Endothelial cell of umbilical vein (primary cell): ENCODE results near the gene AGO1. TPM values are rescaled to one million over a fixed set of nuclear protein-coding genes. Genes with fewer than 3 reads are reported as not detected.

Experiments used
- BruUV-seq: library from RNA; stranded (reverse); fragments of 400-500 nt; replicated peaks from 2 replicates; lab custom pipeline; 2021; lab: Mats Ljungman, UMichigan
- CTCF ChIA-PET: fragments of 300-600, 350-600 bp; sonication (Branson Sonifier 250); formaldehyde crosslinking; loops from one replicate; lab custom pipeline; 2021; ENCODE audit warnings: antibody characterized with exemption, inconsistent platforms; lab: Charles Lee
- POLR2A ChIA-PET: fragments of 300-600, 350-600 bp; sonication (Branson Sonifier 250); formaldehyde crosslinking; loops from one replicate; lab custom pipeline; 2021; ENCODE audit warnings: antibody characterized with exemption, inconsistent platforms; lab: Charles Lee
- DNase-seq: peaks from one replicate; pipeline ENCODE4 v3.0.0-alpha.2; 2011; ENCODE audit warnings: low read depth, low spot score
- FAIRE-seq: peaks from 2 replicates; lab custom pipeline; 2011; peaks lifted over from hg19 to GRCh38; lab: Jason Lieb, UNC
- H2AFZ ChIP-seq: 2 replicates; pipeline ENCODE4 v1.6.0; 2012; ENCODE audit warnings: low read depth, low read length, control low read depth, inconsistent platforms
- H3K27ac ChIP-seq: 2 replicates; pipeline ENCODE4 v1.5.1; 2011; ENCODE audit warnings: low read depth, mild to moderate bottlenecking, control low read depth, low read length, moderate library complexity; ENCODE audit not compliant: insufficient read depth
- H3K27me3 ChIP-seq, 2 experiments: 2 replicates each; pipeline versions ENCODE4 v1.6.0 to v1.6.1; 2011; ENCODE audit warnings: low read length in 2 of 2, mixed read lengths in 1 of 2; ENCODE audit not compliant: control insufficient read depth in 2 of 2, insufficient read depth in 2 of 2
- H3K36me3 ChIP-seq, 2 experiments: 2 replicates in 1 of 2; 3 replicates in 1 of 2; pipeline ENCODE4 v1.5.1; 2011; ENCODE audit warnings: low read length in 2 of 2, mild to moderate bottlenecking in 1 of 2, moderate library complexity in 1 of 2; ENCODE audit not compliant: control insufficient read depth in 2 of 2, insufficient read depth in 2 of 2; ENCODE audit errors: extremely low read depth in 1 of 2
- H3K4me1 ChIP-seq: 3 replicates; pipeline ENCODE4 v1.5.1; 2011; ENCODE audit warnings: mild to moderate bottlenecking, low read length; ENCODE audit not compliant: control insufficient read depth, insufficient read depth; ENCODE audit errors: extremely low read depth
- H3K4me2 ChIP-seq: 2 replicates; pipeline ENCODE4 v1.6.1; 2011; ENCODE audit warnings: low read length, control low read depth, mixed read lengths; ENCODE audit not compliant: insufficient read depth
- H3K4me3 ChIP-seq, 3 experiments: fragments of 200-600 bp in 1 of 3; sonication (generic), shearing (Covaris generic) in 1 of 3; replicated peaks in 1 of 3; 2 replicates each; pipeline ENCODE4 v1.5.1; 2011 to 2016; ENCODE audit warnings: control low read depth in 3 of 3, low read length in 3 of 3, mild to moderate bottlenecking in 2 of 3, inconsistent platforms in 1 of 3, low read depth in 1 of 3, moderate library complexity in 1 of 3; ENCODE audit not compliant: insufficient read depth in 1 of 3
- H3K79me2 ChIP-seq: 2 replicates; pipeline ENCODE4 v1.6.0; 2012; ENCODE audit warnings: low read length, inconsistent platforms; ENCODE audit not compliant: control insufficient read depth, insufficient read depth
- H3K9ac ChIP-seq: replicated peaks from 2 replicates; pipeline ENCODE3; 2011; ENCODE audit warnings: low read length, control low read depth; ENCODE audit not compliant: insufficient read depth; ENCODE audit errors: extremely low read depth
- H3K9me1 ChIP-seq: replicated peaks from 3 replicates; pipeline ENCODE4 v1.6.0; 2011; ENCODE audit warnings: mild to moderate bottlenecking, low read length; ENCODE audit not compliant: control insufficient read depth, insufficient read depth; ENCODE audit errors: extremely low read depth
- H3K9me3 ChIP-seq: replicated peaks from 2 replicates; pipeline ENCODE4 v1.5.1; 2012; ENCODE audit warnings: low read length, inconsistent platforms; ENCODE audit not compliant: control insufficient read depth, insufficient read depth
- H4K20me1 ChIP-seq: replicated peaks from 2 replicates; pipeline ENCODE3; 2011; ENCODE audit warnings: mild to moderate bottlenecking, low read length; ENCODE audit not compliant: control insufficient read depth, insufficient read depth; ENCODE audit errors: extremely low read depth
- CTCF ChIP-seq, 2 donors: IDR thresholded peaks; 1 replicate in 1 of 2; 2 replicates in 1 of 2; pipeline ENCODE4 v1.5.1; 2011; ENCODE audit warnings: low read length in 2 of 2, mild to moderate bottlenecking in 2 of 2, moderate library complexity in 2 of 2, control low read depth in 1 of 2, inconsistent platforms in 1 of 2, low read depth in 1 of 2; ENCODE audit not compliant: insufficient read depth in 1 of 2; ENCODE audit errors: extremely low read depth in 1 of 2
- EZH2 ChIP-seq: IDR thresholded peaks from 2 replicates; pipeline ENCODE4 v1.6.1; 2012; ENCODE audit warnings: borderline replicate concordance, low read depth, mild to moderate bottlenecking, moderate library complexity, low read length, inconsistent platforms; ENCODE audit not compliant: severe bottlenecking
- FOS ChIP-seq: IDR thresholded peaks from 2 replicates; pipeline ENCODE4 v1.6.1; 2011; ENCODE audit warnings: mild to moderate bottlenecking, low read length, moderate library complexity, borderline replicate concordance; ENCODE audit not compliant: insufficient read depth
- GATA2 ChIP-seq: IDR thresholded peaks from 2 replicates; pipeline ENCODE4 v1.7.0; 2011; ENCODE audit warnings: low read depth, mild to moderate bottlenecking, moderate library complexity, mixed read lengths, low read length; ENCODE audit not compliant: insufficient read length, insufficient read depth
- JUN ChIP-seq: IDR thresholded peaks from 2 replicates; pipeline ENCODE4 v1.6.1; 2011; ENCODE audit warnings: borderline replicate concordance, low read depth; ENCODE audit not compliant: insufficient read length, insufficient read depth
- MAX ChIP-seq: IDR thresholded peaks from 2 replicates; pipeline ENCODE4 v1.6.1; 2011; ENCODE audit not compliant: insufficient read depth, insufficient read length
- MYC ChIP-seq: IDR thresholded peaks from one replicate; pipeline ENCODE4 v1.6.1; 2011; ENCODE audit warnings: mild to moderate bottlenecking, low read depth, low read length
- POLR2A ChIP-seq: IDR thresholded peaks from 2 replicates; pipeline ENCODE4 v1.6.1; 2012; ENCODE audit warnings: low read depth, mild to moderate bottlenecking, control low read depth, low read length
- POLR2AphosphoS5 ChIP-seq: IDR thresholded peaks from 2 replicates; pipeline ENCODE4 v1.6.1; 2012; ENCODE audit warnings: low read depth, mild to moderate bottlenecking, control low read depth, low read length, moderate library complexity; ENCODE audit not compliant: insufficient read depth
- dilution Hi-C: fragments of 300-500 bp; cut with MboI; formaldehyde crosslinking; loops from one replicate; pipeline ENCODE4 v1.15.0; 2019; ENCODE audit warnings: low sequenced_read_pairs; ENCODE audit not compliant: extremely low pct_ligation_motif_present
- intact Hi-C: fragments of 100-400 bp; cut with micrococcal nuclease; formaldehyde crosslinking; loops from one replicate; pipeline ENCODE4 v1.10.0; 2022
- polyA plus RNA-seq, 4 experiments: library from polyadenylated mRNA; depleted of rRNA in 3 of 4; stranded (reverse) in 3 of 4; unstranded in 1 of 4; fragments of >200 nt; gene quantifications; 2 replicates each; pipeline versions ENCODE4 v1.2.1 to v1.2.3, GENCODE V29; 2011 to 2012; ENCODE audit warnings: missing spikeins in 1 of 4
- total RNA-seq: library from RNA; stranded (reverse); gene quantifications from 2 replicates; pipeline ENCODE4 v1.2.3, GENCODE V29; 2021

The AGO1 gene
- total and polyA plus RNA-seq, 2 donors (not counting 3 experiments of a cell fraction or from before 2014, with no cell fraction given), result 10.8 to 31.0 TPM

- no peak for TF ChIP-seq FOS
- no peak for TF ChIP-seq CTCF (IDR thresholded peaks at IDR 0.05; ENCODE audit: extremely low read depth in 1 of 2, insufficient read depth in 1 of 2, low read depth in 1 of 2, low read length in 2 of 2)
- TF ChIP-seq JUN, result no peak
- TF ChIP-seq MYC, result no peak
- no peak for TF ChIP-seq GATA2
- TF ChIP-seq POLR2AphosphoS5, result no peak
- no peak for TF ChIP-seq EZH2
- TF ChIP-seq POLR2A, result no peak
- TF ChIP-seq MAX, result no peak
- no peak for DNase-seq
- Histone ChIP-seq H2AFZ (no peak overlapping the region), H3K27ac (no peak overlapping the region), H3K9ac (no peak overlapping the region), H3K4me3 (no peak overlapping the region), H3K36me3 (no peaks in the 10 kb centered on the region), H3K4me1 (peaks cover 16% of the 10 kb centered on the region), H3K79me2 (peaks cover 55% of the 10 kb centered on the region), H3K9me1 (no peaks in the 10 kb centered on the region), H3K27me3 (no peaks in the 10 kb centered on the region), H3K4me2 (peak overlapping the region; percentile 94), H3K9me3 (no peaks in the 10 kb centered on the region), H4K20me1 (no peaks in the 10 kb centered on the region)
- ChIA-PET CTCF (interaction anchor here (0.5 to 1.2 kb wide), 2 partner anchors 9 to 24 kb away, joined by 3 to 4 read pairs; no protein-coding TSS in a partner anchor), POLR2A (no interaction called here)
- no peak for FAIRE-seq
- no TSS peak for BruUV-seq
- intact Hi-C loops (no loop called here), dilution Hi-C loops (no loop called here)
Measured at GRCh38 chr1:35932941-35933340, 49.9 kb downstream of the AGO1 start.
